K562 (cell line): ENCODE data around the gene RNF217. TPM values are rescaled to one million over a fixed set of nuclear protein-coding genes. Genes with fewer than 3 reads are reported as not detected.
A peak's percentile ranks its signal among the peaks of the same experiment; 100 is the strongest.

Source experiments
- BRF1 ChIP-seq: IDR thresholded peaks from 3 replicates; pipeline ENCODE4 v1.6.1; 2011; ENCODE audit warnings: borderline replicate concordance, mild to moderate bottlenecking; ENCODE audit not compliant: insufficient read length; ENCODE audit errors: extremely low read depth
- GTF2E2 ChIP-seq: fragments of 200-800 bp; sonication (Bioruptor generic); IDR thresholded peaks from 2 replicates; pipeline ENCODE4 v1.6.1; 2016; ENCODE audit warnings: missing genetic modification characterization, missing compliant biosample characterization
- HNRNPL ChIP-seq: fragments of 200-400 bp; formaldehyde crosslinking; IDR thresholded peaks from 2 replicates; pipeline ENCODE4 v1.6.1; 2017; ENCODE audit warnings: low read depth, mild to moderate bottlenecking, low read length
- PURB ChIP-seq: sonication (generic); formaldehyde crosslinking; IDR thresholded peaks from 2 replicates; pipeline ENCODE4 v1.9.0; 2021; ENCODE audit warnings: low read depth, mild to moderate bottlenecking, missing genetic modification reagents
- STAT5A ChIP-seq: IDR thresholded peaks from 2 replicates; pipeline ENCODE4 v1.6.1; 2012; ENCODE audit warnings: low read length, inconsistent platforms, borderline replicate concordance
- ZFPM2 ChIP-seq: fragments of 250-450 bp; sonication (Bioruptor Pico); IDR thresholded peaks from 2 replicates; pipeline ENCODE4 v1.5.1; 2022; ENCODE audit warnings: mild to moderate bottlenecking
- ZNF253 ChIP-seq: fragments of 250-450 bp; sonication (Bioruptor Pico); conservative IDR thresholded peaks from 2 replicates; pipeline ENCODE4 v1.6.1; 2021; ENCODE audit warnings: mild to moderate bottlenecking
- polyA plus RNA-seq, 8 experiments: library from polyadenylated mRNA; depleted of rRNA in 4 of 8; stranded (reverse) in 5 of 8; unstranded in 3 of 8; fragments of >200 nt; fragmentation: Nextera tagmentation in 2 of 8; fragmentation: Illumina TruSeq in 1 of 8; extraction: Ambion mirVana in 2 of 8; extraction: Trizol in 1 of 8; gene quantifications; 2 replicates each; pipeline versions ENCODE4 v1.2.1 to v1.2.3, GENCODE V29; 2011 to 2014; ENCODE audit warnings: inconsistent platforms in 1 of 8, missing spikeins in 1 of 8
- total RNA-seq, 7 experiments: library from RNA; depleted of rRNA in 6 of 7; stranded (reverse); fragments of >200 nt in 6 of 7; fragmentation: Illumina TruSeq in 2 of 7; extraction: Trizol in 2 of 7; gene quantifications; 2 replicates each; pipeline versions ENCODE4 v1.2.1 to v1.2.3, GENCODE V29; 2011 to 2021; ENCODE audit warnings: low replicate concordance in 1 of 7
- TF ChIP-seq, protein P1 (sequence below): fragments of 250-450 bp; sonication (Bioruptor Pico); IDR thresholded peaks from 2 replicates; pipeline ENCODE4 v1.8.0; 2022; ENCODE audit warnings: moderate library complexity, mild to moderate bottlenecking, inconsistent platforms
- TF ChIP-seq, protein P2 (sequence below): IDR thresholded peaks from 2 replicates; pipeline ENCODE4 v1.6.1; 2012; ENCODE audit warnings: low read depth, low read length, improper control_type of control experiment, borderline replicate concordance
- TF ChIP-seq, protein P3 (sequence below): fragments of 200-600 bp; sonication (generic); IDR thresholded peaks from one replicate; pipeline ENCODE4 v1.6.1; 2012; ENCODE audit warnings: mild to moderate bottlenecking, low read depth, low read length, inconsistent platforms
- TF ChIP-seq, protein P4 (sequence below): fragments of 450-650 bp; IDR thresholded peaks from 2 replicates; pipeline ENCODE4 v1.6.1; 2016; ENCODE audit warnings: mild to moderate bottlenecking

The RNF217 gene
- total and polyA plus RNA-seq, 9 of the 15 experiments (the other 6 are each of a cell fraction or from before 2014, with no cell fraction given): 2.9 to 25.6 (median 12.0) TPM

DNA sequence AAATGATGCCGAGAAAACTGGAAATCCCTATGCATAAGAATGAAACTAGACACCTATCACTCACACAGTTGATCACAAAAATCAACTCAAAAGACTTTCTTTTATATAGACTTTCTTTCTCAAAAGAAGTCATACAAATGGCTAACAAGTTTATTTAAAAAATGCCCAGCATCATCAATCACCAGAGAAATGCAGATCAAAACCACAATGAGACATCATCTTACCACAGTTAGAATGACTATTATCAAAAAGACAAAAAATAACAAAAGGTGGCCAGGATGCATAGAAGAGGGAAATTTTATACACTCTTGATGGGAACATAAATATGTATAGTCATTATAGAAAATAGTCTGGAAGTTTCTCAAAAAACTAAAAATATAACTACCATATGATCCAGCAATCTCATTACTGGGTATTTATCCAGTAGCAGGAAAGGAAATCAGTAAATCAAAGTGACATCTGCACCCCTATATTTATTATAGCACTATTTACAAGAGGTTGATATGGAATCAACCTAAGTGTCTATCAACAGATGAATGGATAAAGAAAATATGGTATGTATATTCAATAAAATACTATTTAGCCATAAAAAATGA is 3.4 kb upstream of the RNF217 start (continued):
- no peak for TF ChIP-seq GTF2E2
- TF ChIP-seq, protein P1, sequence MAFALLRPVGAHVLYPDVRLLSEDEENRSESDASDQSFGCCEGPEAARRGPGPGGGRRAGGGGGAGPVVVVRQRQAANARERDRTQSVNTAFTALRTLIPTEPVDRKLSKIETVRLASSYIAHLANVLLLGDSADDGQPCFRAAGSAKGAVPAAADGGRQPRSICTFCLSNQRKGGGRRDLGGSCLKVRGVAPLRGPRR (CRISPR knock-in tag): no peak
- no peak for TF ChIP-seq STAT5A
- no peak for TF ChIP-seq PURB
- no peak for TF ChIP-seq BRF1
- TF ChIP-seq, protein P2, sequence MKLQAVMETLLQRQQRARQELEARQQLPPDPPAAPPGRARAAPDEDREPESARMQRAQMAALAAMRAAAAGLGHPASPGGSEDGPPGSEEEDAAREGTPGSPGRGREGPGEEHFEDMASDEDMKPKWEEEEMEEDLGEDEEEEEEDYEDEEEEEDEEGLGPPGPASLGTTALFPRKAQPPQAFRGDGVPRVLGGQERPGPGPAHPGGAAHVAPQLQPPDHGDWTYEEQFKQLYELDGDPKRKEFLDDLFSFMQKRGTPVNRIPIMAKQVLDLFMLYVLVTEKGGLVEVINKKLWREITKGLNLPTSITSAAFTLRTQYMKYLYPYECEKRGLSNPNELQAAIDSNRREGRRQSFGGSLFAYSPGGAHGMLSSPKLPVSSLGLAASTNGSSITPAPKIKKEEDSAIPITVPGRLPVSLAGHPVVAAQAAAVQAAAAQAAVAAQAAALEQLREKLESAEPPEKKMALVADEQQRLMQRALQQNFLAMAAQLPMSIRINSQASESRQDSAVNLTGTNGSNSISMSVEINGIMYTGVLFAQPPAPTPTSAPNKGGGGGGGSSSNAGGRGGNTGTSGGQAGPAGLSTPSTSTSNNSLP: peak; percentile 92
- TF ChIP-seq, protein P3, sequence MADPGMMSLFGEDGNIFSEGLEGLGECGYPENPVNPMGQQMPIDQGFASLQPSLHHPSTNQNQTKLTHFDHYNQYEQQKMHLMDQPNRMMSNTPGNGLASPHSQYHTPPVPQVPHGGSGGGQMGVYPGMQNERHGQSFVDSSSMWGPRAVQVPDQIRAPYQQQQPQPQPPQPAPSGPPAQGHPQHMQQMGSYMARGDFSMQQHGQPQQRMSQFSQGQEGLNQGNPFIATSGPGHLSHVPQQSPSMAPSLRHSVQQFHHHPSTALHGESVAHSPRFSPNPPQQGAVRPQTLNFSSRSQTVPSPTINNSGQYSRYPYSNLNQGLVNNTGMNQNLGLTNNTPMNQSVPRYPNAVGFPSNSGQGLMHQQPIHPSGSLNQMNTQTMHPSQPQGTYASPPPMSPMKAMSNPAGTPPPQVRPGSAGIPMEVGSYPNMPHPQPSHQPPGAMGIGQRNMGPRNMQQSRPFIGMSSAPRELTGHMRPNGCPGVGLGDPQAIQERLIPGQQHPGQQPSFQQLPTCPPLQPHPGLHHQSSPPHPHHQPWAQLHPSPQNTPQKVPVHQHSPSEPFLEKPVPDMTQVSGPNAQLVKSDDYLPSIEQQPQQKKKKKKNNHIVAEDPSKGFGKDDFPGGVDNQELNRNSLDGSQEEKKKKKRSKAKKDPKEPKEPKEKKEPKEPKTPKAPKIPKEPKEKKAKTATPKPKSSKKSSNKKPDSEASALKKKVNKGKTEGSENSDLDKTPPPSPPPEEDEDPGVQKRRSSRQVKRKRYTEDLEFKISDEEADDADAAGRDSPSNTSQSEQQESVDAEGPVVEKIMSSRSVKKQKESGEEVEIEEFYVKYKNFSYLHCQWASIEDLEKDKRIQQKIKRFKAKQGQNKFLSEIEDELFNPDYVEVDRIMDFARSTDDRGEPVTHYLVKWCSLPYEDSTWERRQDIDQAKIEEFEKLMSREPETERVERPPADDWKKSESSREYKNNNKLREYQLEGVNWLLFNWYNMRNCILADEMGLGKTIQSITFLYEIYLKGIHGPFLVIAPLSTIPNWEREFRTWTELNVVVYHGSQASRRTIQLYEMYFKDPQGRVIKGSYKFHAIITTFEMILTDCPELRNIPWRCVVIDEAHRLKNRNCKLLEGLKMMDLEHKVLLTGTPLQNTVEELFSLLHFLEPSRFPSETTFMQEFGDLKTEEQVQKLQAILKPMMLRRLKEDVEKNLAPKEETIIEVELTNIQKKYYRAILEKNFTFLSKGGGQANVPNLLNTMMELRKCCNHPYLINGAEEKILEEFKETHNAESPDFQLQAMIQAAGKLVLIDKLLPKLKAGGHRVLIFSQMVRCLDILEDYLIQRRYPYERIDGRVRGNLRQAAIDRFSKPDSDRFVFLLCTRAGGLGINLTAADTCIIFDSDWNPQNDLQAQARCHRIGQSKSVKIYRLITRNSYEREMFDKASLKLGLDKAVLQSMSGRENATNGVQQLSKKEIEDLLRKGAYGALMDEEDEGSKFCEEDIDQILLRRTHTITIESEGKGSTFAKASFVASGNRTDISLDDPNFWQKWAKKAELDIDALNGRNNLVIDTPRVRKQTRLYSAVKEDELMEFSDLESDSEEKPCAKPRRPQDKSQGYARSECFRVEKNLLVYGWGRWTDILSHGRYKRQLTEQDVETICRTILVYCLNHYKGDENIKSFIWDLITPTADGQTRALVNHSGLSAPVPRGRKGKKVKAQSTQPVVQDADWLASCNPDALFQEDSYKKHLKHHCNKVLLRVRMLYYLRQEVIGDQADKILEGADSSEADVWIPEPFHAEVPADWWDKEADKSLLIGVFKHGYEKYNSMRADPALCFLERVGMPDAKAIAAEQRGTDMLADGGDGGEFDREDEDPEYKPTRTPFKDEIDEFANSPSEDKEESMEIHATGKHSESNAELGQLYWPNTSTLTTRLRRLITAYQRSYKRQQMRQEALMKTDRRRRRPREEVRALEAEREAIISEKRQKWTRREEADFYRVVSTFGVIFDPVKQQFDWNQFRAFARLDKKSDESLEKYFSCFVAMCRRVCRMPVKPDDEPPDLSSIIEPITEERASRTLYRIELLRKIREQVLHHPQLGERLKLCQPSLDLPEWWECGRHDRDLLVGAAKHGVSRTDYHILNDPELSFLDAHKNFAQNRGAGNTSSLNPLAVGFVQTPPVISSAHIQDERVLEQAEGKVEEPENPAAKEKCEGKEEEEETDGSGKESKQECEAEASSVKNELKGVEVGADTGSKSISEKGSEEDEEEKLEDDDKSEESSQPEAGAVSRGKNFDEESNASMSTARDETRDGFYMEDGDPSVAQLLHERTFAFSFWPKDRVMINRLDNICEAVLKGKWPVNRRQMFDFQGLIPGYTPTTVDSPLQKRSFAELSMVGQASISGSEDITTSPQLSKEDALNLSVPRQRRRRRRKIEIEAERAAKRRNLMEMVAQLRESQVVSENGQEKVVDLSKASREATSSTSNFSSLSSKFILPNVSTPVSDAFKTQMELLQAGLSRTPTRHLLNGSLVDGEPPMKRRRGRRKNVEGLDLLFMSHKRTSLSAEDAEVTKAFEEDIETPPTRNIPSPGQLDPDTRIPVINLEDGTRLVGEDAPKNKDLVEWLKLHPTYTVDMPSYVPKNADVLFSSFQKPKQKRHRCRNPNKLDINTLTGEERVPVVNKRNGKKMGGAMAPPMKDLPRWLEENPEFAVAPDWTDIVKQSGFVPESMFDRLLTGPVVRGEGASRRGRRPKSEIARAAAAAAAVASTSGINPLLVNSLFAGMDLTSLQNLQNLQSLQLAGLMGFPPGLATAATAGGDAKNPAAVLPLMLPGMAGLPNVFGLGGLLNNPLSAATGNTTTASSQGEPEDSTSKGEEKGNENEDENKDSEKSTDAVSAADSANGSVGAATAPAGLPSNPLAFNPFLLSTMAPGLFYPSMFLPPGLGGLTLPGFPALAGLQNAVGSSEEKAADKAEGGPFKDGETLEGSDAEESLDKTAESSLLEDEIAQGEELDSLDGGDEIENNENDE: no peak
- TF ChIP-seq, protein P4, sequence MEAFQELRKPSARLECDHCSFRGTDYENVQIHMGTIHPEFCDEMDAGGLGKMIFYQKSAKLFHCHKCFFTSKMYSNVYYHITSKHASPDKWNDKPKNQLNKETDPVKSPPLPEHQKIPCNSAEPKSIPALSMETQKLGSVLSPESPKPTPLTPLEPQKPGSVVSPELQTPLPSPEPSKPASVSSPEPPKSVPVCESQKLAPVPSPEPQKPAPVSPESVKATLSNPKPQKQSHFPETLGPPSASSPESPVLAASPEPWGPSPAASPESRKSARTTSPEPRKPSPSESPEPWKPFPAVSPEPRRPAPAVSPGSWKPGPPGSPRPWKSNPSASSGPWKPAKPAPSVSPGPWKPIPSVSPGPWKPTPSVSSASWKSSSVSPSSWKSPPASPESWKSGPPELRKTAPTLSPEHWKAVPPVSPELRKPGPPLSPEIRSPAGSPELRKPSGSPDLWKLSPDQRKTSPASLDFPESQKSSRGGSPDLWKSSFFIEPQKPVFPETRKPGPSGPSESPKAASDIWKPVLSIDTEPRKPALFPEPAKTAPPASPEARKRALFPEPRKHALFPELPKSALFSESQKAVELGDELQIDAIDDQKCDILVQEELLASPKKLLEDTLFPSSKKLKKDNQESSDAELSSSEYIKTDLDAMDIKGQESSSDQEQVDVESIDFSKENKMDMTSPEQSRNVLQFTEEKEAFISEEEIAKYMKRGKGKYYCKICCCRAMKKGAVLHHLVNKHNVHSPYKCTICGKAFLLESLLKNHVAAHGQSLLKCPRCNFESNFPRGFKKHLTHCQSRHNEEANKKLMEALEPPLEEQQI: 0 out of 2 replicates have a peak, but pooled peaks have one; percentile 13
- no peak for TF ChIP-seq ZFPM2 (CRISPR knock-in tag)
- no peak for TF ChIP-seq HNRNPL
- TF ChIP-seq ZNF253 (CRISPR knock-in tag): no peak
